GM12891 (cell line): ENCODE measurements around the gene TSR3.

Experiments used
- DNase-seq: peaks from one replicate; pipeline ENCODE4 v3.0.0; 2011; ENCODE audit warnings: low spot score; ENCODE audit not compliant: insufficient read length
- FAIRE-seq: peaks from 2 replicates; lab custom pipeline; 2011; peaks lifted over from hg19 to GRCh38; lab: Jason Lieb, UNC
- PAX5 ChIP-seq: IDR thresholded peaks from 2 replicates; pipeline ENCODE4 v1.6.1; 2011; ENCODE audit warnings: low read length, moderate library complexity, mild to moderate bottlenecking; ENCODE audit not compliant: insufficient read depth, severe bottlenecking
- POLR2A ChIP-seq: IDR thresholded peaks from 2 replicates; pipeline ENCODE4 v1.6.1; 2011; ENCODE audit warnings: low read depth, low read length, control low read depth
- POLR2AphosphoS5 ChIP-seq: IDR thresholded peaks from 2 replicates; pipeline ENCODE4 v1.6.1; 2011; ENCODE audit warnings: low read depth, low read length, control low read depth
- POU2F2 ChIP-seq: IDR thresholded peaks from 2 replicates; pipeline ENCODE4 v1.6.1; 2011; ENCODE audit warnings: low read depth, mild to moderate bottlenecking, control low read depth, low read length, moderate library complexity
- SPI1 ChIP-seq: IDR thresholded peaks from 2 replicates; pipeline ENCODE4 v1.6.1; 2011; ENCODE audit warnings: low read depth, low read length, control low read depth
- TAF1 ChIP-seq: IDR thresholded peaks from 2 replicates; pipeline ENCODE4 v1.6.1; 2011; ENCODE audit warnings: low read depth, low read length, control low read depth

Gene TSR3

GRCh38 chr16:1378804-1379303 lies 27.2 kb upstream of the TSR3 start:
- FAIRE-seq (peak; percentile 85), DNase-seq (peak; percentile 61)
- TF ChIP-seq POLR2A: no peak
- no peak for TF ChIP-seq POLR2AphosphoS5
- no peak for TF ChIP-seq TAF1
- TF ChIP-seq POU2F2: no peak
- TF ChIP-seq PAX5: no peak
- no peak for TF ChIP-seq SPI1

DNA sequence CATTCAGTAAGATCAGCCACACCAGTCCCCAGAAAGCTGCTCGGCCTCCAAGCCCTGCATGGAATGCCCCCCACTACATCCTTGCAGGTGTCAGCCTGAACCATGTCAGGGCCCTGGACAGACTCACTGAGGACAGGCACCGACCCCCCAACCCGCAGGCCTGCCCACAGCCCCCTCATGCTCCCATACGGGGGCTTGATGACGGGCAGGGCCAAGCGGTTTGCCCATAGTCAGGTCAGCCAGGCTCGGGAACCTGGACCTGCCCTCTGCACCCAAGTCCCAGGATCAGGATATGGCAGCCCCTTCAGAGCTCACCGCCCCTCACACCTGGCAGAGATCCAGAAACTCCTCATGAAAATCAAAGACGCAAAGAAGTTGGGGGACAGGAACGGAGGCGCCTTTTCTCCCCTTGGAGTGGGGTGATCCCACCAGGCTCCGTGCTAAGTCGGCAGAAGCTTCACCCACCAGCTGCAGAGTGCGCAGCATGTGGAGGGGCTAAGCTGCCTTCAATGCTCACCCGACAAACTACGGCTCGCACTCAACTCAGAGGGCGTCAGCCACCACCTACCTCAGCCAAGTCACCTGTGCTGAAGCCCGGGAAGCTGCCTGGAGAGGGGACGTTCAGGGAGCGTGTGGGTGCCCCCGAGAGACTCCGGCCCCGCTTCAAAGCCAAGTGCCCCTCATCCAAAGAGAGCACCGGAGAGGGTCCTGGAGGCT lies 26.6 kb upstream of the TSR3 start:
- peak; percentile 31 for FAIRE-seq

GRCh38 chr16:1377406-1378010 lies 25.8 kb upstream of the TSR3 start:
- TF ChIP-seq PAX5 (no peak), SPI1 (no peak), POLR2AphosphoS5 (no peak), POU2F2 (no peak), TAF1 (no peak), POLR2A (no peak)
- no peak for FAIRE-seq
- DNase-seq: no peak

More for the DNA sequence above, 26.6 kb upstream of the TSR3 start:
- TF ChIP-seq PAX5: no peak
- no peak for TF ChIP-seq POLR2AphosphoS5
- DNase-seq: no peak

DNA sequence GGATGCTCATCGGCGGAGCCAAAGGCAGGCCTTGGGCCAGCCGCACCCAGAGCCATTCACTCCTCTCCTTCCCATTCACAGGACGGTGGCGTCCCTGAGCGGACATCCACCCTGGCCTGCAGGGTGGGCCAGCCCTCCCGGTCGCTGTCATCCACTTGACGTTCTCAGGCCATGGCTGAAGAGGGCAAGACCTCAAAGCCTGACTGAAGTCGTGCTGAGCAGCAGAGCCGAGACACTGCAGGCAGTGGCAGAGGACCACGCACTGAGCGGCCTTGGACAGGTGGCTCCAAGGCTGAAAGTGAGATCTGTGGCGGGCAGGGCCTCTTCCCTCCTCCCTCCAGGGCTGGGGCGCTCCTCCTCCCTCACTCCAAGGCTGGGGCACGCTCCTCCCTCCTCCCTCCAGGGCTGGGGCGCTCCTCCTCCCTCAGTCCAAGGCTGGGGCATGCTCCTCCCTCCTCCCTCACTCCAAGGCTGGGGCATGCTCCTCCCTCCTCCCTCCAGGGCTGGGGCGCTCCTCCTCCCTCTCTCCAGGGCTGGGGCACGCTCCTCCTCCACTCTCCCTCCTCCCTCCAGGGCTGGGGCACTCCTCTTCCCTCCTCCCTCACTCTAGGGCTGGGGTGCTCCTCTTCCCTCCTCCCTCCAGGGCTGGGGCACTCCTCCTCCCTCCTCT lies 24.2 kb upstream of the TSR3 start:
- TF ChIP-seq POLR2AphosphoS5 (no peak), POLR2A (no peak), SPI1 (no peak), TAF1 (no peak), POU2F2 (no peak), PAX5 (no peak)
- DNase-seq (no peak), FAIRE-seq (no peak)

- no peak for TF ChIP-seq POLR2AphosphoS5
- TF ChIP-seq POU2F2: no peak
- no peak for TF ChIP-seq PAX5
- TF ChIP-seq SPI1: no peak
- TF ChIP-seq POLR2A: no peak
- TF ChIP-seq TAF1: no peak
- no peak for FAIRE-seq
These were observed 23.6 kb upstream of the TSR3 start for GRCh38 chr16:1375298-1375640.

DNA sequence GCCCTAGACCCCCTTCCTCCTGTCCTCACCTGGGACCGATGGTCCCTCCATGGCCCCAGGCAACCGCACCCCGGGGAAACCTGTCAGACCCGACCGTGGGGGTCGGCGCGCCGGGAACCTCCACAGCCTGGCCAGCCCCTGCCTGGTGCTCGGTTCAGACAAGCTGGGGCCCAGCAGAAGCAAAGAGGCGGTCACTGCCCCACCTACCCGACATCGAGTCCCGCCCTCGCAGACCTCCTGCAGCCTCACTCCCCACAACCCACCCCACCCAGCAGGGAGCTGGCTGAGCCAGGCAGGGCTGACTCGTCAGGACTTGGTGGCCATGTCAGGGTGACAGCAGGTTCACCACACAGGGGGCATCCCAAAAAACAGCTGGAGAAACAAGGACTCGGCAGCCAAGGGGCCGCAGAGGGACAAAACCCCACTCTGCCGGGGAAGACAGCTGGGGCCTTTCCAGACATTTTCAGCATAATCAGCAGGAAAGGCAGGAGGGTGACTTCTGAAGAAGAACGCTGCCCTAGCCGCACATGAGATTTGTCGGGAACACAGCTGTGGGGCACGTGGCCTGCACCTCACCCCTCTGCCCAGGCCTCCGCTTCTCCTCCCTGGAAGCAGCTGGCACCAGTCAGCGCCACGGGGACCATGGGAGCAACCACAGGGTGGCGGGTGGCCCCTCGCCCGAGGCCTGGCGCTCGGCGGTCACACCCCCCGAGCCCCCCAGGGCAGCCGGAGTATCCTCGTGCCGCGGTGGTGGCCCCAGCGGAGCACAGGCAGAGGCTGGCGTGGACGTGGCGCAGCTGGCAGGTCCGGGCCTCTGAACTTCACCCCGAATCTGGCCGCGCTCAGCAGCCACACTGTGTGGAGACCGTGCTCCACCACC lies 23.0 kb upstream of the TSR3 start:
- no peak for FAIRE-seq
- DNase-seq: no peak
- TF ChIP-seq PAX5: no peak
- TF ChIP-seq POLR2A: no peak
- TF ChIP-seq POLR2AphosphoS5: no peak
- no peak for TF ChIP-seq POU2F2
- TF ChIP-seq SPI1: no peak
- TF ChIP-seq TAF1: no peak

More at GRCh38 chr16:1375298-1375640, 23.6 kb upstream of the TSR3 start:
- DNase-seq: no peak

DNA sequence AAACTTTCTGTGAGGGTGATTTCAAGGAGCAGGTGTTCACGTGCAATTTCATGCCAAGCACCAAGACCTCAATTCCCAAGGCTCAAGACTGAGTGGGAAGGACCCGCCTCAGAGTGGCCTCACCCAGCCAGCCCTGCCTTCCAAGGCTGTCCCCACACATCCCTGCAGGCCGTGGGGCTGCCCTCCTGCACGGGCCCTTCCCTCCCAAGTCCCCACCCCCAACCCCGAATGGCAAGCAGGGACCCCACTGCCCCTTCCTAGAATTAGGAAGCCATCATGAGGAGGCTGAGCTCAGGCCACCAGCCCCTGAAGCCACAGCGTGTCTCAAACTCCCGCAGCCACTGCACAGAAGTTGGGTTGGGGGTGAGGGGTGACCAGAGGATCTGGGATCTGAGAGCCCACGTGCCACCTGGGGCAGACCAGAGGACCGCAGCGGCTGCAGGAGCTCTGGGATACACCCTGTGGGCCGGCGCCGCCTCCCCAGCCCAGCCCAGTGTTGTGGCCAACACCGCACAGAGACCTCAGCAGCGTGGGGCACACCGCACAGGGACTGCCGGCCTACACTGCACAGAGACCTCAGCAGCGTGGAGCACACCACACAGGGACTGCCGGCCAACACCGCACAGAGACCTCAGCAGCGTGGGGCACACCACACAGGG lies 20.7 kb upstream of the TSR3 start:
- no peak for DNase-seq
- TF ChIP-seq POU2F2 (no peak), PAX5 (no peak)
- no peak for FAIRE-seq

DNA sequence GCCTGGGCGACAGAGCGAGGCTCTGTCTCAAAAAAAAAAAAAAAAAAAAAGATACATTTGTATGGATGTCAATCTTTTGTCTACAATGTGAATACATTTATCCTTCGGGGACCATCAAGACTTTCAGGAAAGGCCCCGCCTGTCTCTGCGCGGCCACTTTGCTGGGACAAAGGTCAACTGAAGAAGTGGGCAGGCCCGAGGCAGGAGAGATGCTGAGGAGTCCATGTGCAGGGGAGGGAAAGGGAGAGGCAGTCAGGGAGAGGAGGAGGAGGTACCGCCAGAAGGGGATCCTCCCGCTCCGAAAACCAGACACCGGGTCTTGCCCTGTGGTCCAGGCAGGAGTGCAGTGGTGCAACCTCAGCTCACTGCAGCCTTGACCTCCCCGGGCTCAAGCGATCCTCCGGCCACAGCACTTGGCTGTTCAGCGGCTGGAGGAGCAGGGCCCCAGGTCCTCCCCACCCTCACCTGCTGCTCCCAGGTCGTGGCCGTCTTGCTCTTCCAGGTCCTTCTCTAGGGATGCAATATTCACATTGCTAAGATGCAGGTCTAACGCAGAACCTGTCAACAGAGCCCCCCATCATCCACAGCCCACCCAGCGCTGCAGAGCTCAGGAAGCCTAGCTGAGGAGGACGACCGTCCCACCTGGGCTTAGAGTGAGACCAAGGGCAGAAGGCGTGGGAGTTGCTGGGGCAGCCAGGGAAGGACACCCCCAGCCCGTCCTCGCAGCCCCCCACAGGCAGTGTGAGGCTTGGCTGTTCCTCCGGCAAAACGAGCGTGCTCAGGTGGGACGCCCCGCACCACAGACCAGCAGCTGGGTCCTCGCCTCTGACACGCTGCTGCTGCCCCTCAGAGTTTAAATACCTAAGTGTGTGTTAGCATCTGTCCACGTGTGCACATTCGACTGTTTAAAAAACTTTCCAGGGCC lies 19.6 kb upstream of the TSR3 start:
- no peak for TF ChIP-seq POU2F2
- TF ChIP-seq POLR2A: no peak
- DNase-seq (no peak), FAIRE-seq (no peak)
